H9 (cell line): Measurements from ENCODE around the gene RGS14. TPM values are rescaled to one million over a fixed set of nuclear protein-coding genes. Genes with fewer than 3 reads are reported as not detected.
A peak's percentile ranks its signal among the peaks of the same experiment; 100 is the strongest.

Source experiments
- DNase-seq: peaks from one replicate; pipeline ENCODE4 v3.0.0-alpha.2; 2017
- H2AFZ ChIP-seq: one replicate; pipeline ENCODE4 v1.6.1; 2013; ENCODE audit warnings: mild to moderate bottlenecking, low read length, control low read depth, moderate library complexity
- H2AK5ac ChIP-seq: 2 replicates; pipeline ENCODE4 v1.6.1; 2013; ENCODE audit warnings: low read length, control low read depth, mixed read lengths; ENCODE audit not compliant: insufficient read length
- H2BK120ac ChIP-seq: one replicate; pipeline ENCODE4 v1.6.1; 2013; ENCODE audit warnings: low read depth, mild to moderate bottlenecking, low read length, control low read depth, inconsistent platforms; ENCODE audit not compliant: poor library complexity, severe bottlenecking
- H2BK12ac ChIP-seq: 2 replicates; pipeline ENCODE4 v1.6.1; 2013; ENCODE audit warnings: low read length, control low read depth, mixed read lengths, low read depth; ENCODE audit not compliant: insufficient read length
- H2BK15ac ChIP-seq: 2 replicates; pipeline ENCODE4 v1.6.1; 2013; ENCODE audit warnings: low read depth, low read length, control low read depth
- H2BK20ac ChIP-seq: one replicate; pipeline ENCODE4 v1.6.1; 2013; ENCODE audit warnings: low read depth, mild to moderate bottlenecking, low read length, control low read depth, inconsistent platforms; ENCODE audit not compliant: poor library complexity, severe bottlenecking
- H2BK5ac ChIP-seq: 2 replicates; pipeline ENCODE4 v1.6.1; 2013; ENCODE audit warnings: low read length, control low read depth, mixed read lengths; ENCODE audit not compliant: insufficient read length
- H3K14ac ChIP-seq: 2 replicates; pipeline ENCODE4 v1.6.1; 2013; ENCODE audit warnings: low read length, control low read depth; ENCODE audit not compliant: insufficient read depth
- H3K18ac ChIP-seq: 2 replicates; pipeline ENCODE4 v1.6.1; 2013; ENCODE audit warnings: low read depth, mild to moderate bottlenecking, mixed read lengths, low read length, control low read depth; ENCODE audit not compliant: insufficient read length
- H3K23ac ChIP-seq: 2 replicates; pipeline ENCODE4 v1.6.1; 2013; ENCODE audit warnings: low read length, control low read depth, mixed read lengths, low read depth; ENCODE audit not compliant: insufficient read length
- H3K23me2 ChIP-seq: 2 replicates; pipeline ENCODE4 v1.6.1; 2013; ENCODE audit warnings: low read depth, mild to moderate bottlenecking, mixed read lengths, low read length, control low read depth; ENCODE audit not compliant: insufficient read length, poor library complexity, severe bottlenecking
- H3K27ac ChIP-seq: 2 replicates; pipeline ENCODE4 v1.5.1; 2013; ENCODE audit warnings: low read length, control low read depth, mixed read lengths, low read depth; ENCODE audit not compliant: insufficient read length
- H3K27me3 ChIP-seq: 2 replicates; pipeline ENCODE4 v1.6.1; 2013; ENCODE audit warnings: low read length, control low read depth, inconsistent platforms; ENCODE audit not compliant: insufficient read depth
- H3K4ac ChIP-seq: 2 replicates; pipeline ENCODE4 v1.6.1; 2013; ENCODE audit warnings: low read depth, mild to moderate bottlenecking, control low read depth, inconsistent platforms, low read length, moderate library complexity
- H3K4me1 ChIP-seq: 2 replicates; pipeline ENCODE4 v1.6.1; 2013; ENCODE audit warnings: low read length, control low read depth, inconsistent platforms; ENCODE audit not compliant: insufficient read depth
- H3K4me2 ChIP-seq: 2 replicates; pipeline ENCODE4 v1.6.1; 2013; ENCODE audit warnings: low read length, control low read depth, mixed read lengths; ENCODE audit not compliant: insufficient read length, insufficient read depth
- H3K56ac ChIP-seq: 2 replicates; pipeline ENCODE4 v1.6.1; 2013; ENCODE audit warnings: low read depth, mild to moderate bottlenecking, mixed read lengths, low read length, control low read depth; ENCODE audit not compliant: insufficient read length
- H3K79me1 ChIP-seq: 2 replicates; pipeline ENCODE4 v1.6.1; 2013; ENCODE audit warnings: low read depth, mild to moderate bottlenecking, moderate library complexity, low read length, control low read depth, inconsistent platforms; ENCODE audit not compliant: insufficient read depth, poor library complexity, severe bottlenecking
- H3K79me2 ChIP-seq: 2 replicates; pipeline ENCODE4 v1.6.1; 2013; ENCODE audit warnings: low read length, control low read depth, inconsistent platforms; ENCODE audit not compliant: insufficient read depth
- H3K9ac ChIP-seq: 2 replicates; pipeline ENCODE4 v1.6.1; 2013; ENCODE audit warnings: low read length, control low read depth, mixed read lengths; ENCODE audit not compliant: insufficient read length; ENCODE audit errors: extremely low read depth
- H3K9me3 ChIP-seq: one replicate; pipeline ENCODE4 v1.6.1; 2013; ENCODE audit warnings: low read depth, low read length, inconsistent platforms; ENCODE audit not compliant: control insufficient read depth
- H3T11ph ChIP-seq: one replicate; pipeline ENCODE4 v1.6.1; 2013; ENCODE audit warnings: mild to moderate bottlenecking, low read length, control low read depth, inconsistent platforms
- H4K20me1 ChIP-seq: one replicate; pipeline ENCODE4 v1.6.1; 2013; ENCODE audit not compliant: control insufficient read depth, insufficient read length, insufficient read depth
- H4K5ac ChIP-seq: 2 replicates; pipeline ENCODE4 v1.6.1; 2013; ENCODE audit warnings: low read depth, mild to moderate bottlenecking, mixed read lengths, low read length, control low read depth; ENCODE audit not compliant: insufficient read length
- H4K8ac ChIP-seq: replicated peaks from 2 replicates; pipeline ENCODE4 v1.6.1; 2013; ENCODE audit warnings: low read length, control low read depth, mixed read lengths, low read depth; ENCODE audit not compliant: insufficient read length
- H4K91ac ChIP-seq: 2 replicates; pipeline ENCODE4 v1.6.1; 2013; ENCODE audit warnings: low read depth, mild to moderate bottlenecking, moderate library complexity, mixed read lengths, low read length, control low read depth; ENCODE audit not compliant: insufficient read length
- H3K27ac Mint-ChIP-seq, 3 experiments: 2 replicates in 2 of 3; 3 replicates in 1 of 3; pipeline ENCODE4 v1.8.0; 2020 to 2021; ENCODE audit warnings: mixed read lengths in 3 of 3, mild to moderate bottlenecking in 1 of 3, moderate library complexity in 1 of 3
- H3K27me3 Mint-ChIP-seq: 2 replicates; pipeline ENCODE4 v1.8.0; 2021; ENCODE audit warnings: low read depth, mild to moderate bottlenecking, moderate library complexity, mixed read lengths
- H3K36me3 Mint-ChIP-seq, 3 experiments: 2 replicates in 2 of 3; 3 replicates in 1 of 3; pipeline ENCODE4 v1.8.0; 2020 to 2021; ENCODE audit warnings: low read depth in 3 of 3, mixed read lengths in 3 of 3; ENCODE audit not compliant: insufficient read depth in 1 of 3
- H3K4me1 Mint-ChIP-seq, 2 experiments: 2 replicates each; pipeline ENCODE4 v1.8.0; 2020; ENCODE audit warnings: mixed read lengths in 2 of 2
- H3K4me3 Mint-ChIP-seq, 2 experiments: 2 replicates in 1 of 2; 3 replicates in 1 of 2; pipeline ENCODE4 v1.8.0; 2020 to 2021; ENCODE audit warnings: mild to moderate bottlenecking in 2 of 2, mixed read lengths in 2 of 2, moderate library complexity in 1 of 2
- H3K9me3 Mint-ChIP-seq, 2 experiments: 2 replicates in 1 of 2; 3 replicates in 1 of 2; pipeline ENCODE4 v1.8.0; 2020; ENCODE audit warnings: mild to moderate bottlenecking in 2 of 2, mixed read lengths in 2 of 2, moderate library complexity in 1 of 2
- CTCF ChIP-seq: fragments of 200-600 bp; sonication (generic); conservative IDR thresholded peaks from 3 replicates; pipeline ENCODE4 v1.8.0; 2021; ENCODE audit warnings: antibody characterized with exemption, mild to moderate bottlenecking
- WGBS: extraction: QIAGEN DNeasy Blood & Tissue Kit; methylation state at CpG from one replicate; pipeline ENCODE4 v1.1.7; 2013; ENCODE audit warnings: missing lambda C conversion rate, low lambda C conversion rate, mixed read lengths; ENCODE audit not compliant: insufficient read length; ENCODE audit errors: extremely low coverage; 5-methylcytosine and 5-hydroxymethylcytosine counted together
- total RNA-seq: library from RNA; stranded (reverse); gene quantifications from 2 replicates; pipeline ENCODE4 v1.2.1, GENCODE V29; 2021

The RGS14 gene
- total RNA-seq, 1 experiment from 2014 or later, result 12.3 TPM

- H3K4me2 ChIP-seq, result peak overlapping the region; percentile 70
- no peak overlapping the region for H2AK5ac ChIP-seq
- Mint-ChIP-seq H3K36me3 (peaks cover 8 to 22% (median 8%) of the 10 kb centered on the region in 3 experiments), H3K9me3 (no peaks in the 10 kb centered on the region; a peak in 1 of 5 replicates), H3K4me3 (peak overlapping the region; percentile 56 to 70; a peak in 4 of 5 replicates), H3K27me3 (peaks cover 21% of the 10 kb centered on the region), H3K27ac (peak overlapping the region in 1 of 3 experiments; percentile 83; a peak in 1 of 7 replicates), H3K4me1 (peaks cover 39 to 66% of the 10 kb centered on the region in 2 experiments)
- H3K23me2 ChIP-seq, result peaks cover 10% of the 10 kb centered on the region
- peak overlapping the region; percentile 59 for H3K14ac ChIP-seq
- no peak overlapping the region for H2BK20ac ChIP-seq
- H3K9me3 ChIP-seq, result no peaks in the 10 kb centered on the region
- H3K79me2 ChIP-seq, result no peaks in the 10 kb centered on the region
- H4K20me1 ChIP-seq, result no peaks in the 10 kb centered on the region
- no peak overlapping the region for H3K9ac ChIP-seq
- no peak overlapping the region for H4K91ac ChIP-seq
- no peak overlapping the region for H2BK120ac ChIP-seq
- no peak overlapping the region for H3T11ph ChIP-seq
- WGBS, result no CpG with 5 or more reads among the region's 42 CpGs
- H2AFZ ChIP-seq, result no peak overlapping the region
- H2BK15ac ChIP-seq, result no peak overlapping the region
- H2BK5ac ChIP-seq, result no peak overlapping the region
- no peak overlapping the region for H3K23ac ChIP-seq
- no peak overlapping the region for H4K5ac ChIP-seq
- no peak overlapping the region for H4K8ac ChIP-seq
- no peak overlapping the region for H3K4ac ChIP-seq
- TF ChIP-seq CTCF, result peak; percentile 68
- no peaks in the 10 kb centered on the region for H3K79me1 ChIP-seq
- no peak overlapping the region for H3K56ac ChIP-seq
- DNase-seq, result peak; percentile 99
- H2BK12ac ChIP-seq, result no peak overlapping the region
- no peaks in the 10 kb centered on the region; the same call in 1 of the 2 replicates for H3K27me3 ChIP-seq
- peaks cover 11% of the 10 kb centered on the region; the same call in 1 of the 2 replicates for H3K4me1 ChIP-seq
- H3K27ac ChIP-seq, result no peak overlapping the region
- peak overlapping the region; percentile 72 for H3K18ac ChIP-seq
These were observed 12.9 kb downstream of the RGS14 start for GRCh38 chr5:177370488-177371119.
